HG03565 (cell line): Measurements from ENCODE around the gene SPOCD1.

Source experiments
- ATAC-seq: cut with Tn5 transposase; IDR thresholded peaks from one replicate; pipeline ENCODE4 v1.9.1; 2021; ENCODE audit warnings: mild to moderate bottlenecking, moderate library complexity; ENCODE audit not compliant: unreplicated experiment

SPOCD1 gene

GRCh38 chr1:31757989-31758388, 57.8 kb downstream of the SPOCD1 start:
- ATAC-seq: no peak

GRCh38 chr1:31757204-31757679, 58.6 kb downstream of the SPOCD1 start:
- no peak for ATAC-seq

GRCh38 chr1:31756578-31756977, 59.2 kb downstream of the SPOCD1 start:
- ATAC-seq: no peak

- no peak for ATAC-seq
Measured at GRCh38 chr1:31755850-31756492, 59.9 kb downstream of the SPOCD1 start.

GRCh38 chr1:31755197-31755611, 60.6 kb downstream of the SPOCD1 start:
- ATAC-seq: no peak

GRCh38 chr1:31754397-31754796, 61.4 kb downstream of the SPOCD1 start:
- no peak for ATAC-seq

- ATAC-seq: no peak
Measured at GRCh38 chr1:31753707-31754349, 62.0 kb downstream of the SPOCD1 start.

- ATAC-seq: no peak
Measured at GRCh38 chr1:31752952-31753475, 62.8 kb downstream of the SPOCD1 start.

- ATAC-seq: no peak
Measured at GRCh38 chr1:31752258-31752657, 63.6 kb downstream of the SPOCD1 start.

- ATAC-seq: no peak
Measured at GRCh38 chr1:31751822-31752241, 64.0 kb downstream of the SPOCD1 start.

GRCh38 chr1:31750858-31751510, 64.8 kb downstream of the SPOCD1 start:
- ATAC-seq: no peak

- no peak for ATAC-seq
Measured at GRCh38 chr1:31749785-31750735, 65.8 kb downstream of the SPOCD1 start.

- ATAC-seq: no peak
Measured at GRCh38 chr1:31748365-31748764, 67.5 kb downstream of the SPOCD1 start.

- ATAC-seq: no peak
Measured at GRCh38 chr1:31747304-31747703, 68.5 kb downstream of the SPOCD1 start.

- ATAC-seq: no peak
Measured at GRCh38 chr1:31746687-31747086, 69.1 kb downstream of the SPOCD1 start.

- no peak for ATAC-seq
Measured at GRCh38 chr1:31745946-31746670, 69.7 kb downstream of the SPOCD1 start.

GRCh38 chr1:31745096-31745945, 70.5 kb downstream of the SPOCD1 start:
- no peak for ATAC-seq

GRCh38 chr1:31744165-31744888, 71.5 kb downstream of the SPOCD1 start:
- ATAC-seq: no peak
